DND-41 (cell line): Measurements from ENCODE around the gene TRIM65.

ENCODE experiments used
- EZH2 ChIP-seq: IDR thresholded peaks from 3 replicates; pipeline ENCODE4 v1.6.1; 2012; ENCODE audit warnings: borderline replicate concordance, low read depth, mild to moderate bottlenecking, moderate library complexity, low read length, inconsistent platforms; ENCODE audit not compliant: severe bottlenecking
- TF ChIP-seq, protein P1 (sequence below): IDR thresholded peaks from 2 replicates; pipeline ENCODE4 v1.5.1; 2012; ENCODE audit warnings: borderline replicate concordance, low read length, moderate library complexity, mild to moderate bottlenecking; ENCODE audit not compliant: poor library complexity, severe bottlenecking; ENCODE audit errors: extremely low read depth

DNA sequence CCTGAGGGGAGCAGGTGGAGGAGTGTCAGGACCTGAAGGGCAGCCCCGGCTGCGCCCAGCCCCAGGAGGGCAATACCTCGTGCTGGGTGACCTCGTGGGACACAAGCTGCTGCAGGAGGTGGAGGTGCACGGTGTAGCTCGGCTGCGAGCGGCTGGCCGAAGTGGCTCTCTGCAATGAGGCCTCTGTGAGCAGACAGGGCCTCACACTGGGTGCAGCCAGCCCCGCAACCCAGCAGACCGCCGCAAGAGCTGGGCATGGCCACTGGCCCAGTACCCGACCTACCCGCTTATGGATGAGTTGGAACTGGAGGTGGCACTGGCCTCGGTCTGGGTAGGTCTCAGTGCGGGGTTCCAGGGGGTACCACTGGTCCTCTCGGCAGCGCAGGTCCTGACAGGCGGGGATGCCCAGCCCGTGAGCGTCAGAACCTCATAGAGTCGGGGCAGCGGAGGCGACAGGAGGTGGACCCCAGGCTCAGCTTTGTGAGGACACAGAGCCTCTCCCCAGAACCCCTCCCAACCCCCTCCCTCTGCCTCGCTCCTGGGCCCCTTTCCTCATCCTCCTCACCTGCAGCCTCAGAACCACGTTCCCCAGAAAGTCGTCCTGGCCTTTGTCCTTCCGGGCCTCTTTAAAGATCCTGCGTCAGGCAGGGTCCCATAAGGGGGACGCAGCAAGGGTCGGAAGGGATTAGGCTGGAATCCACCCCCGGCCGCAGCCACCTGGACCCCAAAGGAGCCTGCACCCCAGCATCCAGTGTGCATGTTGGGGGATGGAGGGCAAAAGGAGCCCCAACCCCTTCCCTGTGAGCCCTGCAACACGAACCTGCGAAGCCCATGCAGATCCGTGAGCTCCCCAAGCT lies 56.6 kb downstream of the TRIM65 start:
- TF ChIP-seq, protein P1, sequence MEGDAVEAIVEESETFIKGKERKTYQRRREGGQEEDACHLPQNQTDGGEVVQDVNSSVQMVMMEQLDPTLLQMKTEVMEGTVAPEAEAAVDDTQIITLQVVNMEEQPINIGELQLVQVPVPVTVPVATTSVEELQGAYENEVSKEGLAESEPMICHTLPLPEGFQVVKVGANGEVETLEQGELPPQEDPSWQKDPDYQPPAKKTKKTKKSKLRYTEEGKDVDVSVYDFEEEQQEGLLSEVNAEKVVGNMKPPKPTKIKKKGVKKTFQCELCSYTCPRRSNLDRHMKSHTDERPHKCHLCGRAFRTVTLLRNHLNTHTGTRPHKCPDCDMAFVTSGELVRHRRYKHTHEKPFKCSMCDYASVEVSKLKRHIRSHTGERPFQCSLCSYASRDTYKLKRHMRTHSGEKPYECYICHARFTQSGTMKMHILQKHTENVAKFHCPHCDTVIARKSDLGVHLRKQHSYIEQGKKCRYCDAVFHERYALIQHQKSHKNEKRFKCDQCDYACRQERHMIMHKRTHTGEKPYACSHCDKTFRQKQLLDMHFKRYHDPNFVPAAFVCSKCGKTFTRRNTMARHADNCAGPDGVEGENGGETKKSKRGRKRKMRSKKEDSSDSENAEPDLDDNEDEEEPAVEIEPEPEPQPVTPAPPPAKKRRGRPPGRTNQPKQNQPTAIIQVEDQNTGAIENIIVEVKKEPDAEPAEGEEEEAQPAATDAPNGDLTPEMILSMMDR: no peak
- no peak for TF ChIP-seq EZH2
